Measurements from ENCODE around the gene LYG1. TPM values are rescaled to one million over a fixed set of nuclear protein-coding genes. Genes with fewer than 3 reads are reported as not detected.
"Not testable (repeated sequence)": the region's sequence is repeated elsewhere in the genome, so short reads cannot be mapped to it uniquely, and the experiment has no call there.

LYG1 gene
- total RNA-seq (under 1 TPM in 3 of 4 donors, not detected in 1; 0.40 to 0.72 (median 0.65) TPM), polyA plus RNA-seq (0.84 TPM)
- long read RNA-seq, donor 1: 0 reads
- long read RNA-seq, donor 2: 0 reads
- long read RNA-seq, donor 3: 0 reads
- long read RNA-seq, donor 4, partial matches to known transcripts: 0 of 1 reads
- long read RNA-seq, donor 4, other reads (novel, unspliced or antisense): 1 of 1 reads

- DNase-seq; H3K4me3 ChIP-seq (ENCODE audit: low read length); H3K9me3 ChIP-seq (ENCODE audit: control insufficient read depth, low read length); ATAC-seq; H3K27me3 ChIP-seq (ENCODE audit: control insufficient read depth, insufficient read depth); intact Hi-C loops (cut with DNase I); H3K4me1 ChIP-seq (ENCODE audit: control insufficient read depth, insufficient read depth, low read length); H3K27ac ChIP-seq (ENCODE audit: low read length): not testable (repeated sequence)
- 87% methylated on average over 2 of the region's 2 CpGs for WGBS
These were observed at the start of gene LYG1 for GRCh38 chr2:99301097-99301496. Gene LYG1, minus strand, starts transcription at chr2:99301197. Its CDS starts 5,527 bp downstream, at chr2:99295670.

GRCh38 chr2:99350194-99350593, 49.2 kb upstream of the LYG1 start:
- H3K27me3 ChIP-seq (ENCODE audit: control insufficient read depth, insufficient read depth): no peaks in the 10 kb centered on the region
- H3K27ac ChIP-seq (ENCODE audit: low read length): no peak overlapping the region
- H3K4me3 ChIP-seq (ENCODE audit: low read length): no peak overlapping the region
- intact Hi-C loops (cut with DNase I): no loop called here
- ATAC-seq: no peak
- H3K4me1 ChIP-seq (ENCODE audit: control insufficient read depth, insufficient read depth, low read length): peaks cover 2% of the 10 kb centered on the region
- DNase-seq: no peak
- H3K9me3 ChIP-seq (ENCODE audit: control insufficient read depth, low read length): no peaks in the 10 kb centered on the region

GRCh38 chr2:99348173-99348572, 47.2 kb upstream of the LYG1 start:
- WGBS: 93% methylated on average over 3 of the region's 3 CpGs
- no peak overlapping the region for H3K4me3 ChIP-seq (ENCODE audit: low read length)
- no peak overlapping the region for H3K27ac ChIP-seq (ENCODE audit: low read length)
- no peaks in the 10 kb centered on the region for H3K27me3 ChIP-seq (ENCODE audit: control insufficient read depth, insufficient read depth)
- H3K4me1 ChIP-seq (ENCODE audit: control insufficient read depth, insufficient read depth, low read length): peaks cover 2% of the 10 kb centered on the region
- ATAC-seq: no peak
- DNase-seq: no peak
- H3K9me3 ChIP-seq (ENCODE audit: control insufficient read depth, low read length): no peaks in the 10 kb centered on the region
- intact Hi-C loops (cut with DNase I): loop anchor here in 1 of 4 donors (10.0 kb wide), 1 partner anchor 47 kb away; no protein-coding TSS in a partner anchor

GRCh38 chr2:99346218-99346617, 45.2 kb upstream of the LYG1 start:
- ATAC-seq (no peak), DNase-seq (no peak)
- intact Hi-C loops (cut with DNase I): loop anchor here in 1 of 4 donors (10.0 kb wide), 1 partner anchor 49 kb away; no protein-coding TSS in a partner anchor
- H3K4me1 ChIP-seq (ENCODE audit: control insufficient read depth, insufficient read depth, low read length): peaks cover 2% of the 10 kb centered on the region
- no peaks in the 10 kb centered on the region for H3K27me3 ChIP-seq (ENCODE audit: control insufficient read depth, insufficient read depth)
- H3K4me3 ChIP-seq (ENCODE audit: low read length): no peak overlapping the region
- no peak overlapping the region for H3K27ac ChIP-seq (ENCODE audit: low read length)
- no peaks in the 10 kb centered on the region for H3K9me3 ChIP-seq (ENCODE audit: control insufficient read depth, low read length)

- 97% methylated on average over 7 of the region's 7 CpGs for WGBS
- H3K4me1 ChIP-seq (ENCODE audit: control insufficient read depth, insufficient read depth, low read length); H3K27ac ChIP-seq (ENCODE audit: low read length); H3K9me3 ChIP-seq (ENCODE audit: control insufficient read depth, low read length); DNase-seq; H3K4me3 ChIP-seq (ENCODE audit: low read length); ATAC-seq; H3K27me3 ChIP-seq (ENCODE audit: control insufficient read depth, insufficient read depth): not testable (repeated sequence)
- intact Hi-C loops (cut with DNase I): loop anchor here in 1 of 4 donors (10.0 kb wide), 1 partner anchor 49 kb away; no protein-coding TSS in a partner anchor
These were observed 44.4 kb upstream of the LYG1 start for GRCh38 chr2:99345446-99345845.

GRCh38 chr2:99342536-99342935, 41.5 kb upstream of the LYG1 start:
- intact Hi-C loops (cut with DNase I): loop anchor here in 1 of 4 donors (10.0 kb wide), 1 partner anchor 52 kb away; no protein-coding TSS in a partner anchor

GRCh38 chr2:99340669-99341236, 39.8 kb upstream of the LYG1 start:
- WGBS: 86% methylated on average over 8 of the region's 8 CpGs
- peaks cover 2% of the 10 kb centered on the region for H3K4me1 ChIP-seq (ENCODE audit: control insufficient read depth, insufficient read depth, low read length)
- H3K27ac ChIP-seq (ENCODE audit: low read length): no peak overlapping the region
- no peaks in the 10 kb centered on the region for H3K9me3 ChIP-seq (ENCODE audit: control insufficient read depth, low read length)
- intact Hi-C loops (cut with DNase I): loop anchor here in 1 of 4 donors (10.0 kb wide), 1 partner anchor 54 kb away; no protein-coding TSS in a partner anchor
- no peak for ATAC-seq
- no peak overlapping the region for H3K4me3 ChIP-seq (ENCODE audit: low read length)
- H3K27me3 ChIP-seq (ENCODE audit: control insufficient read depth, insufficient read depth): no peaks in the 10 kb centered on the region
- DNase-seq: no peak

More at GRCh38 chr2:99342536-99342935, 41.5 kb upstream of the LYG1 start:
- ATAC-seq (no peak), DNase-seq (no peak)
- Histone ChIP-seq H3K9me3 (ENCODE audit: control insufficient read depth, low read length) (no peaks in the 10 kb centered on the region), H3K27ac (ENCODE audit: low read length) (no peak overlapping the region), H3K4me1 (ENCODE audit: control insufficient read depth, insufficient read depth, low read length) (peaks cover 2% of the 10 kb centered on the region), H3K27me3 (ENCODE audit: control insufficient read depth, insufficient read depth) (no peaks in the 10 kb centered on the region), H3K4me3 (ENCODE audit: low read length) (no peak overlapping the region)
- 96% methylated on average over 2 of the region's 2 CpGs for WGBS

- Histone ChIP-seq H3K27ac (ENCODE audit: low read length) (no peak overlapping the region), H3K27me3 (ENCODE audit: control insufficient read depth, insufficient read depth) (no peaks in the 10 kb centered on the region), H3K9me3 (ENCODE audit: control insufficient read depth, low read length) (no peaks in the 10 kb centered on the region), H3K4me1 (ENCODE audit: control insufficient read depth, insufficient read depth, low read length) (peaks cover 2% of the 10 kb centered on the region), H3K4me3 (ENCODE audit: low read length) (peak overlapping the region; percentile 83)
- intact Hi-C loops (cut with DNase I): loop anchor here in 3 of 4 donors (5.0 to 10.0 kb wide), 4 partner anchors 149 to 157 kb away; partner anchors contain the start of genes MITD1 (in 2 of the 3), MRPL30 (in 2 of the 3) and REV1 (in 2 of the 3)
- ATAC-seq: no peak
- 4% methylated on average over 17 of the region's 17 CpGs for WGBS
- no peak for DNase-seq
These were observed 37.1 kb upstream of the LYG1 start for GRCh38 chr2:99338029-99338585.

GRCh38 chr2:99337113-99338028, 36.4 kb upstream of the LYG1 start, which contains the start of gene EIF5B:
Gene EIF5B, plus strand, starts transcription at chr2:99337389. Its CDS starts 166 bp downstream, at chr2:99337555.
- WGBS: under 1% methylated on average over 87 of the region's 87 CpGs
- ATAC-seq (peak; percentile 95), DNase-seq (peak; percentile 98 to 99 (median 99))
- no peaks in the 10 kb centered on the region for H3K9me3 ChIP-seq (ENCODE audit: control insufficient read depth, low read length)
- no peaks in the 10 kb centered on the region for H3K27me3 ChIP-seq (ENCODE audit: control insufficient read depth, insufficient read depth)
- H3K4me1 ChIP-seq (ENCODE audit: control insufficient read depth, insufficient read depth, low read length): peaks cover 2% of the 10 kb centered on the region
- intact Hi-C loops (cut with DNase I): loop anchor here in 3 of 4 donors (5.0 to 10.0 kb wide), 4 partner anchors 150 to 157 kb away; partner anchors contain the start of genes MITD1 (in 2 of the 3), MRPL30 (in 2 of the 3) and REV1 (in 2 of the 3)
- H3K4me3 ChIP-seq (ENCODE audit: low read length): peak within 1 kb of the TSS; percentile 84
- peak within 1 kb of the TSS; percentile 98 for H3K27ac ChIP-seq (ENCODE audit: low read length)

GRCh38 chr2:99336804-99337112, 35.8 kb upstream of the LYG1 start:
- H3K27ac ChIP-seq (ENCODE audit: low read length): peak overlapping the region; percentile 98
- ATAC-seq: peak in 1 of 2 donors; percentile 1
- intact Hi-C loops (cut with DNase I): loop anchor here in 3 of 4 donors (5.0 to 10.0 kb wide), 4 partner anchors 151 to 158 kb away; partner anchors contain the start of genes MITD1 (in 2 of the 3), MRPL30 (in 2 of the 3) and REV1 (in 2 of the 3)
- DNase-seq: no peak
- H3K27me3 ChIP-seq (ENCODE audit: control insufficient read depth, insufficient read depth): no peaks in the 10 kb centered on the region
- H3K4me3 ChIP-seq (ENCODE audit: low read length): peak overlapping the region; percentile 83
- 1% methylated on average over 8 of the region's 8 CpGs for WGBS
- H3K9me3 ChIP-seq (ENCODE audit: control insufficient read depth, low read length): no peaks in the 10 kb centered on the region
- H3K4me1 ChIP-seq (ENCODE audit: control insufficient read depth, insufficient read depth, low read length): peaks cover 2% of the 10 kb centered on the region

All from right cardiac atrium (tissue), 5 donors.